Activated naive CD4-positive, alpha-beta T cell treated with anti-CD3 and anti-CD28 coated beads for 36 hours (primary cell): ENCODE results near the gene RPL37A. TPM values are rescaled to one million over a fixed set of nuclear protein-coding genes. Genes with fewer than 3 reads are reported as not detected.

ENCODE experiments used
- CTCF ChIA-PET: fragments of 350-600 bp; sonication (Branson Sonifier 250); formaldehyde crosslinking; loops from one replicate; lab custom pipeline; 2021; ENCODE audit warnings: antibody characterized with exemption; lab: Charles Lee
- DNase-seq: peaks from one replicate; pipeline ENCODE4 v3.0.0-alpha.2; 2020
- H3K27ac Mint-ChIP-seq: one replicate; pipeline ENCODE4 v1.8.0; 2021; ENCODE audit warnings: mild to moderate bottlenecking, mixed read lengths
- H3K27me3 Mint-ChIP-seq: one replicate; pipeline ENCODE4 v1.8.0; 2021; ENCODE audit warnings: low read depth, mixed read lengths
- H3K36me3 Mint-ChIP-seq: one replicate; pipeline ENCODE4 v1.8.0; 2021; ENCODE audit warnings: low read depth, mixed read lengths
- H3K4me1 Mint-ChIP-seq: one replicate; pipeline ENCODE4 v1.8.0; 2021; ENCODE audit warnings: low read depth, mixed read lengths
- H3K4me3 Mint-ChIP-seq: one replicate; pipeline ENCODE4 v1.8.0; 2021; ENCODE audit warnings: mild to moderate bottlenecking, moderate library complexity, mixed read lengths
- H3K9me3 Mint-ChIP-seq: one replicate; pipeline ENCODE4 v1.8.0; 2021; ENCODE audit warnings: mixed read lengths
- intact Hi-C: fragments of 100-400 bp; cut with micrococcal nuclease; formaldehyde crosslinking; loops from one replicate; pipeline ENCODE4 v1.15.1; 2023
- total RNA-seq, 2 experiments: library from RNA; stranded (reverse); gene quantifications; one replicate each; pipeline ENCODE4 v1.2.3, GENCODE V29; 2021

Gene RPL37A
- total RNA-seq, 2 experiments from 2014 or later: 4,869 to 4,871 TPM

DNA sequence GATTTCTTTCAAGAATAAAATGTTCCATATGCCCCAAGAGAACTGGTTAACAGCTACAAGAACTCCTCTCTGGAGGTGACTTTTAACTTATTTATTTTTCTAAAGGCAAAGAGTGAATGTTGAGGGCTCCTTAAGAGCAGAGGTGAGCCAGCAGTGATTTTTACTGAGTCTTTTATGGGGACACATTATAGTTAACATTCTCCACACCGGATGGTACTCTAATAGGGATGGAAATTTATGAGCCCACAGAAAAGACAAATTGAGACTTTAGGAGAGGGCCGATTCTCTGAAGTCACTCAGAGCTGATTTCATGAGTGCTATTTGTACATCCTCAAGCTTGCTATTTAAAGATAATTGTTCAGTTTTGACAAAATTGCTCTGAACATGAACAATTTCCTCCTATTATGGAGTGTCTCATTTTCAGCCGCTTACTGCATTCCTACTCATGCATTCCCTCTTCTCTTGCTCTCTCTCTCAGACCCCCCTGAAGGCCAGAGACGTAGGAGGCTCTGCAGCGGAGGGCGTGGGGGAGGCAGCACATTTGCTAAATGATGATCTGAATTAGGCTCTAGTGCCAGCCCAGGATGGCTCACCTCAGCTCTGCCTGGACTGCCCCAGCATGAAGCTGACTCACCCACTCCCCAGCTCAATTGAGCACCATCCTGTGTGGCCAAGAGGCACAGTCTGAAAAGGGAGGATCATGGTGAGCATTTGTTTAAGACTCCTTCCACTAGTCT, 5.9 kb upstream of the RPL37A start:
- Mint-ChIP-seq H3K9me3 (no peaks in the 10 kb centered on the region), H3K27me3 (no peaks in the 10 kb centered on the region), H3K4me1 (peaks cover 11% of the 10 kb centered on the region), H3K4me3 (no peak overlapping the region), H3K36me3 (peaks cover 2% of the 10 kb centered on the region), H3K27ac (no peak overlapping the region)
- intact Hi-C loops: no loop called here
- DNase-seq: no peak
- CTCF ChIA-PET: interaction anchor here (0.6 kb wide), 1 partner anchor 174 kb away, joined by 3 read pairs; no protein-coding TSS in a partner anchor

DNA sequence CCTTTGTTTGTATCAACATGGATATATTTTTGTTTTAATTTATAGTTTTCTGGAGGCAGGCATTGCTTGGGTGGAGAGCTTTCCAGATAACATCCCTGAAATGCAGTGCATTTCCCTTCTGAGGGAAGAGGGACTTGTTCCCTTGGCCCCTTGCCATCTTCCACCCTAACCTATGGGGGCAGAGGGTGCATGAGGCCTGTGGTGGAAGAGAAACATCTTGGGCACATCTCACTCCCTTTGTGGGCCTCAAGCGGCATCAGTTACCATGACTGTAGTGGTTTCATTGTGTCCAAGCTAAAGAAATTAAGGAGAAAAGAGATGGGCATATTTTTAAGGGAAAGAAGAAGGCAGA, 5.3 kb upstream of the RPL37A start:
- Mint-ChIP-seq H3K4me1 (peaks cover 14% of the 10 kb centered on the region), H3K27ac (no peak overlapping the region), H3K27me3 (no peaks in the 10 kb centered on the region), H3K9me3 (no peaks in the 10 kb centered on the region), H3K4me3 (no peak overlapping the region), H3K36me3 (peaks cover 2% of the 10 kb centered on the region)
- CTCF ChIA-PET: no interaction called here
- intact Hi-C loops: no loop called here
- no peak for DNase-seq

DNA sequence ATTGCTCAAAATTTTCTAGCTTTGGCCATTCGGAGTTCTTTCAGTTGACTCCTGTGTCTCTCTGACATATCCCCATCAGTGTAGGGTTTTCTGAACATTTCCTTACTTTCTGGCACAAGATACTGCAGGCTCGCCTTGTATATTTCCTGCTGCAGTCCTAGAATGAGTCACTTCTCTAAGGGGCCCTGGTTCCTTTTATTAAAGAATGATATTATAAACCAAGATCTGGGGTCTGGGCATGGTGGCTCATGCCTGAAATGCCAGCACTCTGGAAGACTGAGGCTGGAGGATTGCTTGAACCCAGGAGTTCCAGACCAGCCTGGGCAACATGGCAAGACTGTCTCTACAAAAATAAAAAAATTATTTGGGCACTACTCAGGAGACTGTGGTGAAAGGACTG, 3.0 kb upstream of the RPL37A start:
- Mint-ChIP-seq H3K4me3 (no peak overlapping the region), H3K27ac (no peak overlapping the region), H3K36me3 (peaks cover 24% of the 10 kb centered on the region), H3K4me1 (peaks cover 26% of the 10 kb centered on the region), H3K9me3 (no peaks in the 10 kb centered on the region), H3K27me3 (no peaks in the 10 kb centered on the region)
- DNase-seq: no peak
- CTCF ChIA-PET: no interaction called here
- intact Hi-C loops: loop anchor here (5.0 kb wide), 1 partner anchor 463 kb away; no protein-coding TSS in a partner anchor

DNA sequence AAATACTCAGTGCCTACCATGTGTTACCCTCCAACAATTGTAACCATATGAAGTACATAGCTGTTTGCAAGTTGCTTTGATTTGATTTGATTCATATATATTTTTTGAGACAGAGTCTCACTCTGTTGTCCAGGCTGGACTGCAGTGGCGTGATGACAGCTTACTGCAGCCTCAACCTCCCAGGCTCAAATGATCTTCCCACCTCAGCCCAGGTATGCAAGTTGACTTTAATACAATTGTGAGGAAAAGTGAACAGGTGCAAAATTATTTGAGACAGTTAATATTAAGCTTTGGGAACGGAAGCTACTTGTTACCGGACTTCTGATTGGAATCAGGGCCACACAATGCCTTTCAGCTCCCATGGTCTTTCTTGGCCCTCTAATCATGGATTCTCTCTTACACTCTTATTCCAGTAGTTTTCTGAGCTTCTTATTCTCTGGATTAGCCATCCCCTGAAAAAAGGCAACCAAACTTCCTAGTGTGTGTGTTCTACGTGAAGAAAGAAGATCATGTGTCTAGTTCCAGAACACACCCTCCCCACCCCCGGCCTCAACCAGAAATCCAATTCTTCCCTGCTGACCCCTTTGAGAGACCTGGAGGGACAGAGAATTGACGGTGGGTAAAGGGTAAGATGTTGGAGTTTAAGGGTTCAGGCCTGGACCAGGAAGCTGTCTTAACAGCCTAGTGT, 1.1 kb upstream of the RPL37A start:
- CTCF ChIA-PET: interaction anchor here (1.1 to 1.2 kb wide), 2 partner anchors 16 to 88 kb away, joined by 3 to 4 read pairs; no protein-coding TSS in a partner anchor
- peaks cover 40% of the 10 kb centered on the region for H3K36me3 Mint-ChIP-seq
- peak overlapping the region; percentile 94 for H3K4me3 Mint-ChIP-seq
- peaks cover 42% of the 10 kb centered on the region for H3K4me1 Mint-ChIP-seq
- no peaks in the 10 kb centered on the region for H3K27me3 Mint-ChIP-seq
- H3K9me3 Mint-ChIP-seq: no peaks in the 10 kb centered on the region
- peak overlapping the region; percentile 94 for H3K27ac Mint-ChIP-seq
- no peak for DNase-seq
- intact Hi-C loops: loop anchor here (1.0 to 5.0 kb wide), 7 partner anchors 19 to 465 kb away; partner anchors contain the start of genes SMARCAL1 and XRCC5

DNA sequence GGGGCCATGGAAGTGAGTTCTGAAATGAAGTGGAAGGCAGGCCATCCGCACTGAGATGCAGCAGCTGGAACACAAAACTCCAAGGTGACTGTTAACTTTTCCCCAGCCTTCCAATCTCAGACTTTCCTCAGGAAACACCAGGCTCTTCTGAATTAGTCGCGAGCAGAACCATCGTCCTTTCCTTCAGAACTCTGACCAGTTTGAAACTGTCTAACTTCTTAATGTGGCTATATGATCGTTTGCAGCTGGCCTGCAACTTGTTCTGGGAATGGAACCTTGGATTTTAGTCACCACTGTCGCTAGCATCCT, 620 bp upstream of the RPL37A start:
- Mint-ChIP-seq H3K27ac (peak overlapping the region; percentile 94), H3K36me3 (peaks cover 45% of the 10 kb centered on the region), H3K9me3 (no peaks in the 10 kb centered on the region), H3K27me3 (no peaks in the 10 kb centered on the region), H3K4me1 (peaks cover 47% of the 10 kb centered on the region), H3K4me3 (peak overlapping the region; percentile 94)
- no peak for DNase-seq
- CTCF ChIA-PET: interaction anchor here (0.6 kb wide), 1 partner anchor 15 kb away, joined by 3 read pairs; no protein-coding TSS in a partner anchor
- intact Hi-C loops: loop anchor here (1.0 to 5.0 kb wide), 7 partner anchors 20 to 466 kb away; partner anchors contain the start of genes SMARCAL1 and XRCC5

DNA sequence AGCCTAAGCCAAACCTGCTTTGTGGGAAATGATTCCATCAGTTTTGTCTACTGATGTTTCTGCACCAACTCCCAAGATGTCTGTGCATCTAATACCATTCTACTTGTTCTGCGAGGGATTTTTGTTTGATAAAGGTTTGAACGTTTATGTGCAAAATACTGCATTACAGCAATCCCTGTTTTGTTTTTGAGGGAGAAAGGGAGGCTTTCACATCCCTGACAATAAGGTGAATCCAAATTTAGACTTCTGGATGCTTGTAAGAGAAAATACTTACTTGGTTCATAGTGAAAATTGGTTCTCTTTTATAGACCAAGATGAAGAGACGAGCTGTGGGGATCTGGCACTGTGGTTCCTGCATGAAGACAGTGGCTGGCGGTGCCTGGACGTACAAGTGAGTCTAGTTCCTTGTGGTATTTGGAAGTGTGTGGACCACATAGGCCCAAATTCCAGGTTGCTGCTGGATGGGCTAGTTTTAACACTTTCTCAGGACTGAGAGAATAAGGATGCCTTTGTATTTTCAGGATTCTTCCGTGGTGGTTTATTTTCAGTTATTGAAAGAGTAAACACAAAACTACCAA, 1.1 kb downstream of the RPL37A start:
- peak overlapping the region; percentile 94 for H3K4me3 Mint-ChIP-seq
- CTCF ChIA-PET: no interaction called here
- peaks cover 55% of the 10 kb centered on the region for H3K36me3 Mint-ChIP-seq
- peaks cover 57% of the 10 kb centered on the region for H3K4me1 Mint-ChIP-seq
- no peaks in the 10 kb centered on the region for H3K27me3 Mint-ChIP-seq
- DNase-seq: no peak
- no peaks in the 10 kb centered on the region for H3K9me3 Mint-ChIP-seq
- H3K27ac Mint-ChIP-seq: peak overlapping the region; percentile 94
- intact Hi-C loops: loop anchor here (2.0 to 5.0 kb wide), 2 partner anchors 151 to 467 kb away; no protein-coding TSS in a partner anchor

DNA sequence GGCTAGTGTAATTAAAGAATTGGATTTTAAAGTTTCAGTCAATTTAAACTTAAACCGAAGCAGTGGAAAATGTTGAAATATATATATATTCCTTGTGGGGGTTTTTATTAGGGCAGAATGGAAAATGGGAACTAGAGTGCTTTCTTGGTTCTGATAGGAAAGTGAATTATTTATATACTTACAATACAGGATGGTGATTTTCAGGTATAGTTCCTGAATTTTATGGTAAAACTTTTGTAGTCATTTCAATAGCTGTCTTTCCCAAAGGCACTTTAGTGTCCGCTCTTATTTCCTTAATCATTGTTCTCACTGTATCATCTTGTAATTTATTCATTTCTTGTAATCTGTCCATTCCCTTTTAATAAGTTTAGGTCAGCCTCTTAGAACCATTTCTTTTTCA, 1.9 kb downstream of the RPL37A start:
- H3K4me1 Mint-ChIP-seq: peaks cover 62% of the 10 kb centered on the region
- peak overlapping the region; percentile 94 for H3K27ac Mint-ChIP-seq
- H3K36me3 Mint-ChIP-seq: peaks cover 61% of the 10 kb centered on the region
- CTCF ChIA-PET: interaction anchor here (0.6 kb wide), 1 partner anchor 210 kb away, joined by 4 read pairs; no protein-coding TSS in a partner anchor
- peak overlapping the region; percentile 94 for H3K4me3 Mint-ChIP-seq
- no peak for DNase-seq
- H3K27me3 Mint-ChIP-seq: no peaks in the 10 kb centered on the region
- intact Hi-C loops: no loop called here
- H3K9me3 Mint-ChIP-seq: no peaks in the 10 kb centered on the region

DNA sequence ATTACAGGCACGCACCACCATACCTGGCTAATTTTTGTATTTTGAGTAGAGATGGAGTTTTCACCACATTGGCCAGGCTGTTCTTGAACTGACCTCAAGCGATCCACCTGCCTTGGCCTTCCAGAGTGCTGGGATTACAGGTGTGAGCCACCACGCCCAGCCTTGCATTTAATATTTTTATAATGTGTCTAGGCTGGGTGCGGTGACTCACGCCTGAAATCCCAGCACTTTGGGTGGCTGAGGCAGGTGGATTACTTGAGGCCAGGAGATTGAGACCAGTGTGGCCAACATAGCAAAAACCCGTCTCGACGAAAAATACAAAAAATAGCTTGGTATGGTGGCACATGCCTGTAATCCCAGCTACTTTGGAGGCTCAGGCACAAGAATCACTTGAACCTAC, 3.2 kb downstream of the RPL37A start:
- Mint-ChIP-seq H3K4me3 (peak overlapping the region; percentile 94), H3K4me1 (peaks cover 62% of the 10 kb centered on the region), H3K27ac (no peak overlapping the region), H3K9me3 (no peaks in the 10 kb centered on the region), H3K36me3 (peaks cover 70% of the 10 kb centered on the region), H3K27me3 (no peaks in the 10 kb centered on the region)
- DNase-seq: no peak
- CTCF ChIA-PET: no interaction called here
- intact Hi-C loops: no loop called here

DNA sequence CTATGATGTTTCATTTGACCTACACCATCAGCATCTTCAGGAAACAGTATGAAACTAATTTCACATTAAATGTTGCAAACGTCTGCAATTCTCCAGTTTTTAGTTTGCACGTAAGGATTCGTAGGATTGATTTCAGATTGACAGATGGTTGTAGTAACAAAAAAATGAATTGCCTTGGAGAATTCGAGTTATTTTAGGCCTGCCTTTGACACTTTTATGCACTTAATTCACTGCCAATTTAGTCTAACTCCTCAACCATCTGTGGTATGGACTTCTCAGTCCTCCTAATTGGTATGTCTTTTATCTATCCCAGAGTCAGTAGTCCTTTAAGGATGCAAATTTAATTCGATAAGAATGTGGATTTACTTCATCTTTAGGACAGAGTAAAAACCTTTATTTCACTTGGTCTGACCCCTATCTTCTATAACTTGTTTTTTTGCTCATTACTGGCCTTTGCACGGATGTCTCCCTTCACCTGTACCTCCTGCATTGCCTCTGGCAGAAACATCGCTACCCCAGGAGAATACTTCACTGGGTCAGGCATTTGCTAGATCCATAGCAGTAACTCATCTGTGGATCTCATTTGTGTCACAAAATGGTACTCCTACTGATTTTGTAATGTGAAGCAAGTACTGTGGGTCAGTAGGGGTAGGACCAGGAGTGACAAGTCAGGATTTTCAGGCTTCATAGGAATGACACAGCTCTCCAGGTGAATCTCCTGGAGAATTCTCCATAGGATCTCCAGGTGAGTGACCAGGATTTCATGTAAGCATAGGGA, 3.9 kb downstream of the RPL37A start:
- peaks cover 70% of the 10 kb centered on the region for H3K36me3 Mint-ChIP-seq
- DNase-seq: no peak
- peak overlapping the region; percentile 22 for H3K4me3 Mint-ChIP-seq
- CTCF ChIA-PET: no interaction called here
- no peaks in the 10 kb centered on the region for H3K27me3 Mint-ChIP-seq
- intact Hi-C loops: no loop called here
- no peaks in the 10 kb centered on the region for H3K9me3 Mint-ChIP-seq
- peaks cover 58% of the 10 kb centered on the region for H3K4me1 Mint-ChIP-seq
- no peak overlapping the region for H3K27ac Mint-ChIP-seq

DNA sequence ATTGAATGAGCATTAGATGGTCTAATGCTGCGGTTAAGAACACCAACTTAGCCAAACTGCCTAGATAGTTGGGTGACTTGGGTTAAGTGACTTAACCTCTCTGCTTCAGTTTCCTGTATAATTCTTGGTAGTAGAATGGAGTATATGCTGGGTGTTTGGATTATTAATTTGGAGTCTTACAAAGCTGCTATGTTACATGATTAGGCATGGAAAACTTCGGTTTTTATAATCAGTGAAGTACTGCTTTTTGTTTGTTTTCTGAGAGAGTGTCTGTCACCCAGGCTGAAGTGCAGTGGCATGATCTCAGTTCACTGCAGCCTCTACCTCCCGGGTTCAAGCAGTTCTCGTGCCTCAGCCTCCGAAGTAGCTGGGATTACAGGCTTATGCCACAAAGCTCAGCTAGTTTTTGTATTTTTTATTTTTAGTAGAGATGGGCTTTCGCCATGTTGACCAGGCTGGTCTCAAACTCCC, 4.5 kb downstream of the RPL37A start:
- DNase-seq: no peak
- no peaks in the 10 kb centered on the region for H3K9me3 Mint-ChIP-seq
- intact Hi-C loops: no loop called here
- peaks cover 52% of the 10 kb centered on the region for H3K4me1 Mint-ChIP-seq
- no peaks in the 10 kb centered on the region for H3K27me3 Mint-ChIP-seq
- no peak overlapping the region for H3K27ac Mint-ChIP-seq
- CTCF ChIA-PET: no interaction called here
- peaks cover 73% of the 10 kb centered on the region for H3K36me3 Mint-ChIP-seq
- H3K4me3 Mint-ChIP-seq: no peak overlapping the region

DNA sequence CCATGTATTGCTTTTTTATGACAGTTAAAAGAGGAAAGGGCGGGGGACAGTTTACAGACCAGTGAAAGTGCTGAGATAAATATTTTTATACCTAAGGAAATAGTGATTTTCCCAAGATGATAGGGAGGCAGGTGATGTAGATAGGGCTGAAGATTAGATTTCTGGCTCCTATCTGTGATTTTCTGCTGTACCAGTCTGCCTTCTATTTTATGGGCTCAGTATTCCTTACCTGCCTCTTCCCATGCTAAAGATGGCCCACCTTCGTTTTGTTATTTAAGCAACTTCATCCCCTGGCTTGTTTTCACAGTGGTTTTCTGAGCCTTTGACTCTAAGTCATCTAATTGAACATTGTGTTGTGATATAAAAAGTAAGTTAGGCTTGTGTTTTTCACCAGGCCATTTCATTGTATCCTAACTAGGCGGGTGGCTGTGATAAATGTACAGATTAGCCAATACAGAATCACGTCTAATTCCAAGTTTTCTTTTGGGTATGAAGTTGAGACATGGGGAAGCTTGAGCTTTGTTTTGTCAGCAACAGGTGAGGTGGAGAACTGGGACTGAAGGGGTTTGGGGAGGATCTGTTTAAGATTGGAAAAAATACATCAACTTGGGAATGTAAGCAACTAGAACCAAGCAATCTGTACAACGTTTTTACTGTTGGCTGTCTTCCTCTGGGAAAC, 5.2 kb downstream of the RPL37A start:
- Mint-ChIP-seq H3K9me3 (no peaks in the 10 kb centered on the region), H3K27ac (no peak overlapping the region), H3K4me3 (no peak overlapping the region), H3K4me1 (peaks cover 52% of the 10 kb centered on the region), H3K36me3 (peaks cover 71% of the 10 kb centered on the region), H3K27me3 (no peaks in the 10 kb centered on the region)
- CTCF ChIA-PET: no interaction called here
- no peak for DNase-seq
- intact Hi-C loops: no loop called here
